Thyroid gland (tissue), 4 donors: ENCODE results near the gene GLIS1. TPM values are rescaled to one million over a fixed set of nuclear protein-coding genes. Genes with fewer than 3 reads are reported as not detected.

ENCODE experiments used
- DNase-seq, 2 donors: peaks; one replicate each; pipeline ENCODE4 v3.0.0-alpha.2; 2019
- H3K27ac ChIP-seq, 3 donors: fragments of 200-600 bp; sonication (generic); 1 replicate in 2 of 3; 2 replicates in 1 of 3; pipeline ENCODE4 v1.5.1; 2016 to 2019; ENCODE audit warnings: mild to moderate bottlenecking in 1 of 3, moderate library complexity in 1 of 3
- H3K27me3 ChIP-seq: fragments of 200-600 bp; sonication (generic); one replicate; pipeline ENCODE4 v1.5.1; 2019
- H3K36me3 ChIP-seq, 2 donors: fragments of 200-600 bp; sonication (generic); one replicate each; pipeline ENCODE4 v1.5.1; 2016 to 2019
- H3K4me1 ChIP-seq, 2 donors: fragments of 200-600 bp; sonication (generic); one replicate each; pipeline ENCODE4 v1.5.1; 2017 to 2019
- H3K4me3 ChIP-seq, 3 donors: fragments of 200-600 bp; sonication (generic); replicated peaks in 1 of 3; 1 replicate in 2 of 3; 2 replicates in 1 of 3; pipeline ENCODE4 v1.5.1; 2016; ENCODE audit warnings: mild to moderate bottlenecking in 1 of 3
- H3K9me3 ChIP-seq: fragments of 200-600 bp; sonication (generic); one replicate; pipeline ENCODE4 v1.5.1; 2017
- POLR2A ChIP-seq, 2 donors: fragments of 450-650 bp; IDR thresholded peaks; one replicate each; pipeline ENCODE4 v1.6.1; 2017; ENCODE audit warnings: antibody characterized with exemption in 2 of 2, mild to moderate bottlenecking in 2 of 2, moderate library complexity in 1 of 2
- WGBS, 2 donors: methylation state at CpG; one replicate each; pipeline ENCODE4 v1.1.5; 2017; 5-methylcytosine and 5-hydroxymethylcytosine counted together
- intact Hi-C: fragments of 100-400 bp; cut with DNase I; formaldehyde crosslinking; loops from one replicate; pipeline ENCODE4 v1.15.1; 2023
- total RNA-seq, 4 donors: library from RNA; depleted of rRNA; stranded (reverse); fragments of >200 nt; gene quantifications; one replicate each; pipeline ENCODE4 v1.2.3, GENCODE V29; 2016
- TF ChIP-seq, protein P1 (sequence below), 6 experiments: fragments of 200-600 bp in 3 of 6; fragments of 450-650 bp in 3 of 6; sonication (generic) in 3 of 6; IDR thresholded peaks; one replicate each; pipeline ENCODE4 v1.5.1; 2016 to 2019; ENCODE audit warnings: antibody characterized with exemption in 6 of 6, mild to moderate bottlenecking in 2 of 6, inconsistent platforms in 1 of 6, moderate library complexity in 1 of 6

GLIS1 gene
- total RNA-seq, 4 donors from 2014 or later = 0.29 TPM; not detected in 3

DNA sequence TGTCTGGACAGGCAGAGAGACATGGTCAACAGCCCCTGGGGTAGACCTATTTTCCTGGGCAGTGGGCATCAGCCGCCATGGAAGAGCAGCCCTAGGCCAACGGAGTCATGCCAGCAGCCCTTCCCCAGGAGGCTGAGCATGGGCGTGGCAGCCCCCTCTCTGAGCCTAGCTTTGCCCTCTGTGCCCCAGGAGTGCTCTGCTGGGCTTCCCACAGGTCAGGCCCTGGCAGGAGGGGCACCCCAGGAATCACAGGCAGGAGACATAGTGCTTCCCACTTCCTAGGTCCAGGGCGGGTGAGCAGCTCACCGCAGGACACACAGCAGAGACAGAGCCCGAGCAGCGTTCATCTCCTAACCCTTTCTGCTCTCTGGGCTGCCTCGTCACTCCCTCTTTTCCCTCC, 132.8 kb downstream of the GLIS1 start:
- no peak for DNase-seq
- H3K36me3 ChIP-seq = no peaks in the 10 kb centered on the region
- no peak for TF ChIP-seq POLR2A (IDR thresholded peaks at IDR 0.05)
- TF ChIP-seq, protein P1, sequence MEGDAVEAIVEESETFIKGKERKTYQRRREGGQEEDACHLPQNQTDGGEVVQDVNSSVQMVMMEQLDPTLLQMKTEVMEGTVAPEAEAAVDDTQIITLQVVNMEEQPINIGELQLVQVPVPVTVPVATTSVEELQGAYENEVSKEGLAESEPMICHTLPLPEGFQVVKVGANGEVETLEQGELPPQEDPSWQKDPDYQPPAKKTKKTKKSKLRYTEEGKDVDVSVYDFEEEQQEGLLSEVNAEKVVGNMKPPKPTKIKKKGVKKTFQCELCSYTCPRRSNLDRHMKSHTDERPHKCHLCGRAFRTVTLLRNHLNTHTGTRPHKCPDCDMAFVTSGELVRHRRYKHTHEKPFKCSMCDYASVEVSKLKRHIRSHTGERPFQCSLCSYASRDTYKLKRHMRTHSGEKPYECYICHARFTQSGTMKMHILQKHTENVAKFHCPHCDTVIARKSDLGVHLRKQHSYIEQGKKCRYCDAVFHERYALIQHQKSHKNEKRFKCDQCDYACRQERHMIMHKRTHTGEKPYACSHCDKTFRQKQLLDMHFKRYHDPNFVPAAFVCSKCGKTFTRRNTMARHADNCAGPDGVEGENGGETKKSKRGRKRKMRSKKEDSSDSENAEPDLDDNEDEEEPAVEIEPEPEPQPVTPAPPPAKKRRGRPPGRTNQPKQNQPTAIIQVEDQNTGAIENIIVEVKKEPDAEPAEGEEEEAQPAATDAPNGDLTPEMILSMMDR (IDR thresholded peaks at IDR 0.05) = no peak
- 64 to 79% methylated on average over 6 of the region's 8 CpGs for WGBS, 2 donors
- no peaks in the 10 kb centered on the region for H3K27me3 ChIP-seq
- no peaks in the 10 kb centered on the region for H3K4me1 ChIP-seq
- no peak overlapping the region for H3K27ac ChIP-seq
- intact Hi-C loops = no loop called here
- no peaks in the 10 kb centered on the region for H3K9me3 ChIP-seq
- no peak overlapping the region for H3K4me3 ChIP-seq

DNA sequence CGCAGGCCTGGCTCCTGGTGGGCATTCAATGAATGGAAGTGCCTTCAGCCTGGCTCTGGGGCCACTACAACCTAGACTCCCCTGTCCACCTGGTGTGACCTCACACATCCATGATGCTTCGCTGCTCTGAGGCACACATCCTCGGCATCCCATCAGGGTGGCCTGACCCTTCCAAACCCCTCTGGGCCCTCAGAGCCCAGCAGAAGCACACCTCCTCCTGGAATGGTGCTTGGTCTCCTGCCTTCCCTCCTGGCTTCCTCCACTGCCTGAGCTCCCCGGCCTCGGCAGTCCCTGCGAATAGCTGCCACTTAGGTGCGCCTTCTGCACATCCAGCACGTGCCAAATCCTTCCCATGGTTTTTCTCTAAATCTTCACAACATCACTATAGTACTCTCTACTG, 133.8 kb downstream of the GLIS1 start:
- Histone ChIP-seq H3K9me3 (no peaks in the 10 kb centered on the region), H3K4me3 (no peak overlapping the region), H3K4me1 (no peaks in the 10 kb centered on the region), H3K27me3 (no peaks in the 10 kb centered on the region), H3K27ac (no peak overlapping the region), H3K36me3 (no peaks in the 10 kb centered on the region)
- intact Hi-C loops = no loop called here
- TF ChIP-seq, protein P1 (IDR thresholded peaks at IDR 0.05) = no peak
- TF ChIP-seq POLR2A (IDR thresholded peaks at IDR 0.05) = no peak
- no peak for DNase-seq
- WGBS, 2 donors = 79 to 84% methylated on average over 8 of the region's 8 CpGs

DNA sequence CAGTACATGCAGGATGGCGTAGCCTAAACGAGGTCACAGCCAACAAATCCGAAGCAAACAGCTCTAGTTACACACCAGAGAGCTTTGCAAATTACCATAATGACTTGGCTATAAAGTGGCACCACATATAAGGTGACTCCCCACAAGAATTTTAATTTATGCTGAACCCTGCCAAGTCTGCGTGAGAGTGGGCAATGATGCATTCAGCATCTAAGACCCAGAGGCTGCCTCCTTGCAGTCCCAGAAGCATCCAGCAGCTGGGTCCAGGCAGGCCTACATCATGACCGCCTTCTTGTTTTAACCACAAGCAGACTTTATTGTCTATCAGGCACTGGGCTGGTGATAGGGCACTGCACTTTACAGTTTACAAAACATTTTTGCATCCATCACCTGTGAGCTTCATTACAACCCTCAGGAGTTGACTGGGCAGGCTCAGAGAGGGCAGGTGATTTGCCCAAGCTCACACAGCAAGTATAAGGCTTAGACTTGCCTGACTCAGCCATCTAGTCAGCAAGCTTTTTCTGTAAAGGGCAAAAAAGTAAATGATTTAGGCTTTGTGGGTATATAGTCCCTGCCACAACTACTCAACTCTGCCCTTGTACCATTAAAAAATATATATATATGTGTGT, 134.6 kb downstream of the GLIS1 start:
- Histone ChIP-seq H3K9me3 (no peaks in the 10 kb centered on the region), H3K27me3 (no peaks in the 10 kb centered on the region), H3K4me1 (no peaks in the 10 kb centered on the region), H3K36me3 (no peaks in the 10 kb centered on the region), H3K27ac (no peak overlapping the region), H3K4me3 (no peak overlapping the region)
- TF ChIP-seq POLR2A (IDR thresholded peaks at IDR 0.05) = no peak
- TF ChIP-seq, protein P1 (IDR thresholded peaks at IDR 0.05) = no peak
- WGBS, 2 donors = 77 to 78% methylated on average over 5 of the region's 5 CpGs
- DNase-seq = no peak
- intact Hi-C loops = no loop called here

DNA sequence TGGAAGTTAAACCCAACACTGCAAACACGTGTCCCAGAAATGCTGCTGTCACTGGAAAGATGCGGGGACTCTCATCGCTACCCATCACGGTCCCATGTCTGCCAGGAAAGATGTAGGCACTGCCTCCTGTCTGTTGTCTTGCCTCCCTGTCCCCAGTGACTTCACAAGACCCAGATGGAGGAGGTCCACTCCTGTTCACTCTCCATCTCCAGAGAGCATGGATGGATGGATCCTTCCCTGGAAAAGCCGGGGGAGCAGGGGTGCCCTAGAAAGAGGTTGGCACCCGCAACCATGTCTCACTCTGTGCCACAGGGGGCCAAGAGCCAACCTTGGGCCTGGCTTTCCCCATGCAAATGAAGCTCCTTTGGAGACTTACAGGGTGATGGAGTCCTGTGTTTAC, 135.5 kb downstream of the GLIS1 start:
- Histone ChIP-seq H3K27ac (no peak overlapping the region), H3K4me3 (no peak overlapping the region), H3K36me3 (no peaks in the 10 kb centered on the region), H3K27me3 (no peaks in the 10 kb centered on the region), H3K4me1 (no peaks in the 10 kb centered on the region), H3K9me3 (no peaks in the 10 kb centered on the region)
- WGBS, 2 donors = 87 to 95% methylated on average over 6 of the region's 6 CpGs
- TF ChIP-seq, protein P1 (IDR thresholded peaks at IDR 0.05) = no peak
- no peak for TF ChIP-seq POLR2A (IDR thresholded peaks at IDR 0.05)
- intact Hi-C loops = no loop called here
- DNase-seq = no peak

DNA sequence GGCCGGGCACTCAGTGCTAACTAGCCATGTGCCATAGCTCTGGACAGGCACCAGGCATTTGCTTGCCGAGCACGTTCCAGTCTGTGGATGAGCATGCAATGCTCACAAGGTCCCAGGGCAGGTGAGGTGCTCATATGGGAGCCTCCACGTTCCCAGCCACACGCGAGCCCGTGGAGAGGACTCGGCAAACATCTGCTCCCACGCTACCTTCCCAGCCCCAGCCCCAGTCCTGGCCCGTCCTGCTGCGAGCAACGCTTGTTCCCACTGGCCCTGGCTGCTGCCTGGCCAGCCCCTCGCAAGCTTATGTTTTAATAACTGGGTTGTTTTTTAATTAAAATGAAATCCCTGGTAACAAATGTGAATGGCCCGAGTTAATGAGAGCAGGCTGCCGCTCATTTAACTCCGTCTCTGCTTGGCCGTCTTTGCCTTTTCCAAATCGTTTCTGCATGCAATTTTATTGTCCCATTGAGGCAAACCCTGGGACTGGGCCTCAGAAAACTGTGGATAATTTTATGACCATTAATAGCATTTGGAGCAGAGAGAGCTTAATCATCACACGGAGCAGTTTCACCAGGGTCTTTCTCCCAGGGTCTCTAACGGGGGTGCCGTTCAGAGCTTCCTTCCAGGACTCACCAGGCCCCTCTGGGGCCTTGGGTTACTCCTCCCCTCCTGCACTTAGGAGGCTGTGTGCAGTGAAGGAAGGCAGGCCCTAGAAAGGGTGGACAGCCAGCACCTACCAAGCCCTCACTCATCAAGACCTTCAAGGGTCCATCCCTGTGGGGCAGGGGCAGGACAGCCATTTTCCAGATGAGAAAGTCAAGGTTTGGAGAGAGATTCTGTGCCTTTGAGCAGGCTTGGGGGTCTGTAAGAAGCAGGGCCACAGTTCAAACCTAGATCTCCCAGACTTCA, 136.8 kb downstream of the GLIS1 start:
- Histone ChIP-seq H3K27me3 (no peaks in the 10 kb centered on the region), H3K4me3 (no peak overlapping the region), H3K4me1 (no peaks in the 10 kb centered on the region), H3K36me3 (no peaks in the 10 kb centered on the region), H3K9me3 (no peaks in the 10 kb centered on the region), H3K27ac (no peak overlapping the region)
- intact Hi-C loops = no loop called here
- TF ChIP-seq, protein P1 (IDR thresholded peaks at IDR 0.05) = no peak
- 78 to 81% methylated on average over 19 to 21 of the region's 21 CpGs for WGBS, 2 donors
- DNase-seq = no peak
